ENCODE results near the gene SIPA1L3.
A peak's percentile ranks its signal among the peaks of the same experiment; 100 is the strongest.
"Not testable (repeated sequence)": the region's sequence is repeated elsewhere in the genome, so short reads cannot be mapped to it uniquely, and the experiment has no call there.

The SIPA1L3 gene

DNA sequence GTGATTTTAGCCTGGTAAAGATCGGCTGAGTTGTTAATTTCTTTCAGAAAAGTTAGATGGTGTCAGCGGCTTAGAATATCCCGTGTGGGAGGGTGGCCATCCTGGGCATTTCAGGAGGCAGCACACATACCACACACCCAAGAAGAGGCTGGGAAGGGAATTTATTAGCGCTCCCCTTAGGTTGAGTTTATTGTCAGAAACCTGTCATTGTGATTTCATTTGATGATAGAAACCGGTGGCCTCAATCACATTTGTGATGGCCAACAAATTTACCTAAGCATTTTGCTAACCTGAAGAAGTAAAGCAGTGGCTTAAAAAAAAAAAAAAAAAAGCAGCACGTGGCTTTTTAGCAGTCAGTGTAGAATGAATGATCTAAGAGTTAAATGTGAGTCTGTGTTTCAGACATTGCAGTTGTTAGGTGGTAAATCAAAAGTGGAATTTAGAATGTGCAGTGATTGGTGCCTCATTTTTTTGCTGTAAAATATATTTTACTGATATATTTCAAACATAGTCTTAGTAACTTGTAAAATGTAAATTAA is 2.7 kb downstream of the SIPA1L3 start:
- DNase-seq (ENCODE audit: low spot score) = no peak

DNA sequence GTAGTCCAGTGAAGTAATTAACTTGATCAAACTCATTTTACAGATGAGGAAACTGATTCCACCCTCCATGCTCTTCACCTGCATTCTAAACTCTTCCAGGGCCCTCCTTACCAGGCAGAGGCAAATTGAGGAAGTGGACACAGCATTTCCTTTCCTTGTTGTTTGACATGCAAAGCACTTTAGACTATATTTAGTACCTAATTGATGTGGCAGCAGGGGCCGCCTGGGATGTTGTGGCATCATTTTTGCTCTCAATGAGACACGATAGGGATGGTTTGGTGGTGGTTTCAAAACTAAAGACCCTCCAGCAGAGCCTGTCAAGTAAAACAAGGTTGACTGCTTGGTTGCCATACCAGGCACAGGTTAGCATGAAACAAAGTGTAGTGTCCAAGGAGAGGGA is 7.9 kb downstream of the SIPA1L3 start:
- DNase-seq (ENCODE audit: low spot score) = no peak

DNA sequence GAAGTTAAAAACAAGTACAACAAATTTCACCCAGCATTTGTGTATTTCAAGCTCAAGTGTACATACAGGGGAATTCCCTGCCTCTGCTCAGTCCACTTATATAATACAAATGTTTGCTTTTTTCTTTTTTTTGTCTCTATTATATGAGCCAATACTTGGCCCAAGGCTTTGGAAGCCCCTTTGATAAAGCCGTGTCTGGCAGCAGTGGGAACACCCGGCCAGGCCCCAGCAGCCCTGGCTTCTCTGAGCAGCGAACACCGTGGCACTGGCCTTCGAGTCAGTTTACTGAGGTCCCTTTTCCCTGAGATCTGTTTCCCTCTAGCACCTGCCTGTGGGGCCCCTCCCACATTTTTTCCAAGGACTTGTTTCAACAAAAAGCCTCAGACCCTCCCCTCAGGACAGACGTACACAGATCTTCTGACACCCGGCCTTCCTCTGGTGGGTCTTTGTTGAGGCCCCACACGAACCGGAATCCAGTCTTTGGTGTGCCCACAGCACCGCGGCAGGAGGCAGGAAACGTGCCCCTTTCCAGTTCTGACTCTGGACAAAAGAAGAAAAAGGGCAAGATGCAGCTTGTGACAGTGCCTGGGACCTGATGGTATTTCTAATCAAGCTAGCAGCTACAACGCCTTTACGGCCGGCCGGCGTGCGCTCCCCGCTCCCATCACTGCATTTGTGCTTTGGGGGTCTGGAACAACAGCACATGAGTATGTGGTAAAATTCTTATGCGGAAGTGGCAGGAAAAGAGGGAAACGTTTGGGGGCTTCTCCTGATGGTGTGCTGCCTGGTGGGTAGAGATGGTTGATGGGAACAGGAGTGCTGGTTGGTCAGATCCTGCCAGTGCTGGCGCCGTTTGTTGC is 13.8 kb downstream of the SIPA1L3 start:
- no peak for DNase-seq (ENCODE audit: low spot score)

DNA sequence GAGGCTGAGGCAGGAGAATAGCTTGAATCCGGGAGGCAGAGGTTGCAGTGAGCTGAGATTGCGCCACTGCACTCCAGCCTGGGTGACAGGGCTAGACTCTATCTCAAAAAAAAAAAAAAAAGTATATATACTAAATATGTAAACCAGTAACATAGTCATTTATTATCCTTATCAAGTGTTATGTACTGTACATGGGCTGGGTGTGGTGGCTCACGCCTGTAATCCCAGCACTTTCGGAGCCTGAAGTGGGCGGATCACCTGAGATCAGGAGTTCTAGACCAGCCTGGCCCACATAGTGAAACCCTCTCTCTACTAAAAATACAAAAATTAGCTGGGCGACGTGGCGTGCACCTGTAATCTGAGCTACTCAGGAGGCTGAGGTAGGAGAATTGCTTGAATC is 17.6 kb downstream of the SIPA1L3 start:
- DNase-seq (ENCODE audit: low spot score) = not testable (repeated sequence)

DNA sequence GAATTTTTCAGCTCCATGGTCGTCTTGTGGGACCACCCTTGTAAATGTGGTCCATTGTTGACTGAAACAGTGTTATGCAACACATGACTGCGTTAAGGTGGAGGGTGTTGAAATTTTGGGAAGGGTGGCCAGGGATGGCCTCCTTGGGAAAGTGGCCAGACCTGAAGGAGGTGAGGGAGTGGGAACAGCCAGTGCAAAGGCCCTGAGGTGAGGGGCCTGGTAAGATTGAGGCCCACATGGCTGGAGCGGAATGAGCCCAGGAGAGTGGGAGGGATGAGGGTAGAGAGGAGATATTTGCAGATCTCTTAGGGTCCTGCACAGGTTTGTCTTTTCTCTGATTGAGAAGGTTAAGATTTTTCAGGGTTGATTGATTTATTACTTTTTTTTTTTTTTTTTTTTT is 18.2 kb downstream of the SIPA1L3 start:
- DNase-seq (ENCODE audit: low spot score) = no peak

DNA sequence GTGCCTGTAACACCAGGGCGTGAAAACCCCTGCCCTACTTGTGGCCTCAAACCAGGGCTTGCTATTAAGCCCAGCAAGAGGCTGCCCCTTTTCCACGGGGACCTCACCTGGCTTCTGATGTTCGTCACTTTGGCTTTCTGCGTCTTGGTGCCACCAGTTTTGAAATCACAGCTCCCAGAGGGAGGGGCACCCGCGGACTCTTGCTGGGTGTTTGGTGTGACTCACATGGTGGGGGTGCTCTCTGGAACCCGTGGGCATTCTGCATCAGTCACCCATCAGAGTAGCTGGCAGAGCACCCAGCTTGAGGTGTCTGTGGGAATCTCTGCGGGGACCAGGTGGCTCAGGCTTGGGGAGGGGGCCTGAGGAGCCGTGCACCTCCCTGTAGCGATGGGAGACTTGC is 19.2 kb downstream of the SIPA1L3 start:
- DNase-seq (ENCODE audit: low spot score) = no peak

DNA sequence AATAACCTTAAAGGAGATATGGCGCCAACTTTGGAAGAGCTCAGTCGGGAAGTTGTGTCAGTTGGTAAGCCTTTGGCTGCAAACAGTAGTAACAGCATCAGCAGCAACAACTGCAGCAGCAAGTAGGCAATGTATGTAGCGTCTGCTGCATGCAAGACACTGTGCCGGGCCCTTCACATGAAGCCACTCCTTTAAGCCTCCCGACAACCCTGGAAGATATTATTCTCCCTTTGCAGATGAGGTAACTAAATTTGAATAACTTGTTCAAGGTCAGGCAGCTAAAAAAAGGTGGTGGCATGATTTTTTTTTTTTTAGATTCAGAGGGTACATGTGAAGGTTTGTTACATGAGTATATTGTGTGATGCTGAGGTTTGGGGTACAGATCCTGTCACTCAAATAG is 19.7 kb downstream of the SIPA1L3 start:
- no peak for DNase-seq (ENCODE audit: low spot score)

DNA sequence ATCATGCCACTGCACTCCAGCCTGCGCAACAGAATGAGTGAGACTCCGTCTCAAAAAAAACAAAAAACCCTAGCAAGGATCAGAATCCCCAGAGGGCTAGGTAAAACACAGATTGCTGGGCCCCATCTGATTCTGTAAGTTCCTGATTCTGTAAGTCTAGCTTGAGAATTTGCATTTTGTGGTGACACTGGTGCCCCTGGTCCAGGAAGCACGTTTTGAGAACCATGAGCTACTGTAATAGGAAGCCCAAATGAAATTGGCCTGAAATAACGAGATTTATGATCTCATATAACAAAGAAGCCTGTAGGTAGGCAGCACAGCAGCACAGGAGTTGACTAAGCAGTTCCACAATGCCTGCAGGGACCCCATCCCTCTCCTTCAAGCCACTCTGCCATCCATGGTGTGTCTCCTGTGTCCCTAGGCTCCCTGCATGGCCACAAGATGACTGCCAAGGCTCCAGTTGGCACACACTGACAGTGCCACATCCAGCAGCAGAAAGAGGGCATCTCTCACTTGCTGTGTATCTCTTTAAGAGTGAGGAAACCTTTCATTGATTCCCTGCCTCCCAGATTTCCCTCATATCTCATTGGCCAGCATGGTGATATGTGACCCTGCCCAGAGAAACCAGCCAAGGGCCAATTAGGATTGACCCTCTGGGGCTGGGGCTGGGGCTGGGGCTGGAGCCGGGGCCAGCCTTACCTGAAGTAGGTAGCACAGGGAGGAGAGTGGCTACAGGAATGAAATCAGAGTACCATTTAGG is 21.7 kb downstream of the SIPA1L3 start:
- no peak for DNase-seq (ENCODE audit: low spot score)

DNA sequence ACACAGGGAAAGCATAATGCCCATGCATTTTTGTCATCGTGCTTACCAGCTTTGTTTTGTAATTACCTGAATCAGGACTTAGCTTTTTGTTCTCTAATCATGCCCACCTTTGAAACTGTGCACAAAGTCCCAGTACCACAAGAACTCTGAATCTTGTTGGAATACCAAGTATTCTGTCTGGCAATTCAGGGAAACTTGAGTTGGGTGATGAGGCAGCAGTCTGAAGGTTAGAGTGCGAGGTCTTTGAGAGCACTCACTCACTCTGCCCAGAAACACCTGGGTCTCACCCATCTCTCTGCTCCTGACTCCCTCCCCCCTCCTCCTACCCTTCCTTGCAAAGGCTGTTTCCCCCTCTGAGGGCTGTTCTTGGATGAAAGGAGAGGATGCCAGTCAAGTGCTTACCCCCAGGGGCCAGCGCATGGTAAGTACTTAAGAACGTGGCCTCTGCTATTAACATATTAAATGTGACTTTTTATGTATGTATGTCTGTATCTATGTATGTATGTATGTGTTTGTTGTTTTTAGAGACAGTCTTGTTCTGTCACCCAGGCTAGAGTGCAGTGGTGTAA is 22.4 kb downstream of the SIPA1L3 start:
- DNase-seq (ENCODE audit: low spot score) = no peak

DNA sequence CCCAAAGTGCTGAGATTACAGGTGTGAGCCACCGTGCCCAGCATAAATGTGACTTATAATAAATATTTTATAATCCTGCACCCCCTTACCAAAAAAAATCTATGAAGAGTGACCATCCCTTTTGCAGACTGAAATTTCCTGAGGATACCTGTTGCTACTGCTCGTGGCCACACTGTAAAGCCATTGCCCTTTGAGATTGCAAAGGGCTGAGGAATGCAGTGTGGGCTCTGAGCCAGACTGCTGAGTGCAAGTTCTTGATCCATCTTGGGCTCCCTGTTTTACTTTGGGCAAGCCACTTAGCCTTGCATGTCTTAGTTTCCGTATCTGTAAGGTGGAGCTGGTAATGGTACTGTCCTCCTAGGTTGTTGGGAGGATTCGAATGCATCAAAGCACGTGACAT is 23.4 kb downstream of the SIPA1L3 start:
- no peak for DNase-seq (ENCODE audit: low spot score)

DNA sequence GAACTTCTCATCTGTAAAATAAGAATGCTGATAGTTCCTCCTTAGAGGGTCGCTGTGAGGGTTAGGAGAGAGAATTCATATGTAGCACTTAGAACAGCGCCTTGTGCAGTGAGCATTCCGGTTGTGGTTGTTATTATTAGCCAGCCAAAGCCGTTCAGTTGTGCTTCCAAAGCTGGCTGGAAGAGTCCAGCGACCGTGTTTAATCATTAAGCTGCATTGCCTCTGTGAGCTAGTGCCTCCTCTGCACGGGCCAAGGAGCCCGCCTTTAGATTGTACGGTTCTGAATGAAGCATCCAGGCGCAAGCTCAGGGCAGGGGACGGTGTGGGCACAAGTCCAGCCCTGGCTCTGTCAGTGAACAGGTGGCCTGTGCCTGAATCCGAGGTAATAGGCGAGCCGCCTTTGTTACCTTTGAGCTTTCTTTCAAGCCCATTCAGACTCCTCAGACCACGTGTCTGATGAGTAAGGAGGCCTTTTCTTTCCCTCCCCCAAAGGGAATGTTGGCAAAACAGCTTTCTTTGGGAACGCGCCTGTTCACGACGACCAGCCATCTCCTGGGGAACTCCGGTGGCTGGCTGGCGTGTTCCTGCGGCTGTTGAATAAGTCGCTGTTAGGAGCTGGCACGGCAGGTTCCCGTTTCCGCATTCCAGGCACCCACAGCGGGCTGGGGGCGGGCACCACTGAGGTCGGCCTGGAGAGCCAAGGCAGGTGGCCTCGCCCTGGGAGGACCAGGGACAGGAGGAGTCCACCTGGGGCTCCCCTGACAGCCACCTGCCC is 25.1 kb downstream of the SIPA1L3 start:
- DNase-seq (ENCODE audit: low spot score) = peak; percentile 72

DNA sequence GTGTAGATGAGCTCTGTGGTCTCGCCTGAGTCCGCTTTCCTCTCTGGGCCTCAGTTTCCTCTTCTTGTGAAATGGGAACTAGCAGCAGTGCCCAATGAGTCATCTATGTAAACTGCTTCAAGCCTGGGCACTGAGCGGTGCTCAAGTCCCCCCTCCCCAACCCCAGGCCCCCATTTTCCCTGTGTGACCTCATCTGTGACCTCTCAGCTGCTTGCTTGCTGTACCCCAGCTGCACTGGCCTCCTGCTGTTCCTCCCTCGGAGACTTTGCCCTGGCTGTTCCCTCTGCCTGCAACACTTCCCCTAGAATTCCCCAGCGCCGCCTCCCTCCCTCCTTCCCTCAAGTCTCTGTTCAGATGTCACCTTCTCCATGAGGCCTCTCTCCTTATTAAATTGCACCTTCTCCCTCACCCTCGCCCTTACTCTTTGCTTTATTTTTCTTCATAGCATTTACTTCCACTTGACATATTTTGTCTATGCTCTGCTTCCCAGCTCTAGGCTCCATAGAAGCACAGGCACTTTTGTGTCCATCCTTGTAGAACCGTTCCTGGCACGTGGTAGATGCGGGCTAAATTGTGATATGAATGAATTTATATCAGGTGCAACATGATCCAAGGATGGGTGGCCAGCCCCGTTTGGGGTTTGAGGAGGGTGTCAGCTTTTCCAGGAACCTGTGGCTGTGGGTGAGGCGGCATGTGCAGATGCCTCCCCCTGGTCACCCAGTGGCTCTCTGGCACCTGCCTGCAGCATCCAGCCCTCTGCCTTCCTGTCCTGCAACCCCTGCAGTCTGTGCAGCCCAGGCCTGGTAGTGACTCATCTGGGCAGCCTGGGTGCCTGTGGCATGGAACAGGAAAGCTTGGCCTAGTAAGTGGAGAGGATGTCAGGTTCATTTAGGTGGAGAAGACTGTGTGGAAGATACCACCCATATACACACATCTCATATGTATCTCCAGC is 26.3 kb downstream of the SIPA1L3 start:
- no peak for DNase-seq (ENCODE audit: low spot score)

DNA sequence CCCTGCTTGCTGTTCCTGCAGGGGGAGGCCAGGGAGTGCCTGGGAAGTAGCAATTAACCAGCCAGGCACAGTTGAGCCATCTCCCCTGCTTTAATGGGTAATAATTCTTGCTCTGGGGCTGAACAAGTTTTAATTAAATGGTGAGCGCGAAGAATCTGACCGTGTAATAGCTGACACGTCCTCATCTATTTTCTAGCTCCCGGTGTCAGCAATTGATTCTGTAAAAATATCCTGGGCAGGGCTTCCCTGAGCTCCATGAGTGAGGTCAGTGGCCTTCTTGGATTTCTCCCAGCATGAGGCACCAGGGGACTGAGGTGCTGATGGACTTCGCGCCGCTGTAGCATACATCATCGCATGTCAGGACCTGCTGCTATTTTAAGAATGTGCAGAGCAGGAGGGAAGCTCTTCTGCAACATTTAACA is 26.9 kb downstream of the SIPA1L3 start:
- DNase-seq (ENCODE audit: low spot score) = no peak

DNA sequence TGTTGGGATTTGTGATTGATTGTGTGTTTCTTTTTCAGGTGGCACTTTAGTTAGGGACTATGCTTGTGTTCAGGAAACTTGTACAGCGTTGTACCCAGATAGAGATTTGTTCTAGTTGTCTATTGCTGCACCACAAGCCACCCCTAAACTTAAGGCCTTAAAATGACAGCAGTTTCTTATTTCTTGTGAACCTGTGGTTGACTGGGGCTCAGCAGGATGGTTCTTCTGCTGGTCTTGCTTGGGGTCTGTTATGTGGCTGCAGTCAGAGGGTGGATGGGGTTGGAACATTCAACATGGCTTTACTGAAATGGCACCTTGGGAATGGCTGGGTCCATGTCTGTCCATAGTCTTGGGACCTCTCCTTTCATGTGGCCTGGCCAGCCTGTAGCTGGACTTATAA is 28.3 kb downstream of the SIPA1L3 start:
- no peak for DNase-seq (ENCODE audit: low spot score)

DNA sequence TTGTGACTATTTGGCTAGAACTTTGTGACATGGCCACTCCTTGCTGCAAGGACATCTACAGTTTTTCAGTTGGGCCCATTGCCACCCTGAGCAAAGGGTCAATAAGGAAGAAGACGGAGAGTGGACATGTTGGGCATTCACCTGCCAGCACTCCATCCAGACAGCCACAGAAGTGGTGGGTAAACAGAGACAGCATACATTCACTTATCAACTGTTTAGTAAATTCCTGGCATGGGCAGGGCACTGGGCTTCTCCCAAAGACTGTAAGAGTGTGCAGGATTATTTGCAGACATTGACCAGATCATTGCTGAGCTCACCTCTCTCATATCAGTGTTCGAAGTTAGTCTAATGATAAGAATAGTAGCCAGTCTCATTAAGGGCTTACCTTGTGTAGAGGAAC is 29.2 kb downstream of the SIPA1L3 start:
- no peak for DNase-seq (ENCODE audit: low spot score)

DNA sequence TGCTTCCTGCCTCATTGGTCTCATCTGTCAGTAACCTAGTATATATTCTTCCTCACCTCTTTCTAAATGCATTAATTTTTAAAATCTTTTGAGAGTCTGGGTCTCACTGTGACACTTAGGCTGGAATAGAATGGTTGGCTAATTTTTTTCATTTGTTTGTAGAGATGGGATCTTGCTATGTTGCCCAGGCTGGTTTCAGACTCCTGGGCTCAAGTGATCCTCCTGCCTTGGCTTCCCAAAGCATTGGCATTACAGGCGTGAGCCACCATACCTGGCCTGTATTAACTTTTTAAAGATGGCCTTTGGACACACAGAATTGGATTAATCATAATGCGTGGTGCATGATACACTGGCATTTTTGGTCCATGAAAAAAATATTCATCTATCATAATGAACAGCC is 29.9 kb downstream of the SIPA1L3 start:
- no peak for DNase-seq (ENCODE audit: low spot score)

DNA sequence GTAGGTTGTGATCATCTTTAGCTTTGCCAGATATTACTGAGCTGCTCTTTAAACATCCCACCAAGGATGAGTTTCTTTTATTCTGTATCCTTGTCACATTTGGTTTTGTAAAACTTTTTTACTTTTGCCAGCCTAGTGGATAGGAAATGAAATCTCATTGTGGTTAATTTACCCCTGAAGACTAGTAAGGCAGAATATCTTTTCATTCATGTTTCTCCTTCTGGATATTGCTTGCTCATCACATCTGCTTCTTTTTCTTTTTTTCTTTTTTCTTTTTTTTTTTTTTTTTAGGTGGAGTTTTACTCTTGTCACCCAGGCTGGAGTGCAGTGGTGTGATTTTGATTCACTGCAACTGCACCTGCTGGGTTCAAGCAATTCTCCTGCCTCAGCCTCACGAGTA is 31.3 kb downstream of the SIPA1L3 start:
- no peak for DNase-seq (ENCODE audit: low spot score)

DNA sequence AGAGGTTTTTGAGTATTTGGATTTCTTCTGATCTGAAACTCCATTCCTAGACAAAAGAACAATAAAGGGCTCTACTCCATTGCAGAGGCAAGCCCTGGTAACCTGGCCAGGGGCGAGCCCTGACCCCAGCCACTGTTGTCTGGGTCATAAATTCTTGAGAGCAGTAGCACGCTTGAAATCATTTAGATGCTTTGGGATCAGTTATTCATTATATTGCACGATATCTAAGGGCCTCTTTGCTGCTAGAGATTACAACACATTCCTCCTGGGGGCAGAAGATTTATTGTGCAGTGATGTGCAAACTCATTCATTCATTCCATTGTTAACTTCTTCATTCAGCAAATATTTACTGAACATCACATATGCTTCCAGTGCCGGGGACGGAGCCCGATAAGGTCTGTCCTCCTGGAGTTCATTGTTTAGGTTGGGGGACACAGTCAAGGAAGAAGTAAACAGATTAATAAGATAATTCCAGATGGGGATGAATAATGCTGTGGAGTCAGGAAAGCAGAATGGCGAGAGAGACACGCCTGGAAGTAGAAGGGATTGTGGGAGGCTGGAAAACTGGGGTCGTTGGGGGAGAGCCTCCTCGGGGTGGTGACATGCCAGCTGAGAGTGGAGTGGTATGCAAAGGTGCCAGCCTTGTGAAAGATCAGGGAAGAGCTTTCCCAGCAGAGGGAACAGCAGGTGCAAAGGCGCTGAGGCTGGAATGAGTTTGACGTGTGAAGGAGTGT is 34.9 kb downstream of the SIPA1L3 start:
- no peak for DNase-seq (ENCODE audit: low spot score)

DNA sequence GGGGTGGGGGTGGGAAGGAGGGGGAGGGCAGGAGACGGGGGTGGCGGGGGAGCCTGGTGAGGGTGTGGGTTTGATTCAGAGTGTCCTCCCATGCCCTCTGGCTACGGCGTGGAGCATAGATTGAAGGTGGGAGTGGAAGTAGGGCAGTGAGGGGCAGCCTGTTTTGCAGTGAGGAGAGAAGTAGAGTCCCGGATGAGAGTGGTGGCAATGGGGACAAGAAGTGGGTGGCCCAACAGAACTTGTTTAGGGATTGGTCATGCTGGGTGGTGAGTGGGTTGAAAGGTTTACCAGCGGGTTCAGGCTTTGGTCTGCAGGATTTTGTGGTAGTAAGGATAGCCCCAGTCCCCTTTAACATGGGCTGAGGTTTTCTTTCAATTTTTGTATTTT is 35.5 kb downstream of the SIPA1L3 start:
- no peak for DNase-seq (ENCODE audit: low spot score)

DNA sequence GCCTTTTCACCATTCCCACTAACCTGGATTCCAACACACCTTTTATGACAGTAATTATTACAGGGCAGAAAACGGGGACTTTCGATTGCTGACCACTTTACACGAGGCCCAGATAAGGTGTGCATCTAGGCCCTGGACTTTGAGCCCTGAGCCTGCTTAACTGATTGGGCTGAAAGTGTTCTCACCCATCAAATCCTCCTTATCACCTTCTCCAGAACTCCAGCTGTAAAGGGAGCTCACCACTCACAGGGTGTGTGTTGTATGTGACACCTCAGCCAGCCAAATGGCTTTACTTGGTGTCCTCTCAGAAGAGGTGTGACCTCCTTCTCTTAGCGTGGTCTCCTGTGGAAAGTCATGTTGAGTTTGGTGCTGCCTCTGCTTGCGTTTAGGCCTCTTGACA is 36.5 kb downstream of the SIPA1L3 start:
- DNase-seq (ENCODE audit: low spot score) = no peak

All from ecto neural progenitor cell (in vitro differentiated cells).